Erythroblast (primary cell): Measurements from ENCODE around the gene STUB1.

ENCODE experiments used
- GATA1 ChIP-seq: IDR thresholded peaks from 2 replicates; pipeline ENCODE4 v1.6.1; 2011; ENCODE audit warnings: low read depth, mild to moderate bottlenecking, control low read depth, low read length, moderate library complexity
- POLR2A ChIP-seq: IDR thresholded peaks from 2 replicates; pipeline ENCODE4 v1.6.1; 2011; ENCODE audit warnings: mild to moderate bottlenecking, low read length

DNA sequence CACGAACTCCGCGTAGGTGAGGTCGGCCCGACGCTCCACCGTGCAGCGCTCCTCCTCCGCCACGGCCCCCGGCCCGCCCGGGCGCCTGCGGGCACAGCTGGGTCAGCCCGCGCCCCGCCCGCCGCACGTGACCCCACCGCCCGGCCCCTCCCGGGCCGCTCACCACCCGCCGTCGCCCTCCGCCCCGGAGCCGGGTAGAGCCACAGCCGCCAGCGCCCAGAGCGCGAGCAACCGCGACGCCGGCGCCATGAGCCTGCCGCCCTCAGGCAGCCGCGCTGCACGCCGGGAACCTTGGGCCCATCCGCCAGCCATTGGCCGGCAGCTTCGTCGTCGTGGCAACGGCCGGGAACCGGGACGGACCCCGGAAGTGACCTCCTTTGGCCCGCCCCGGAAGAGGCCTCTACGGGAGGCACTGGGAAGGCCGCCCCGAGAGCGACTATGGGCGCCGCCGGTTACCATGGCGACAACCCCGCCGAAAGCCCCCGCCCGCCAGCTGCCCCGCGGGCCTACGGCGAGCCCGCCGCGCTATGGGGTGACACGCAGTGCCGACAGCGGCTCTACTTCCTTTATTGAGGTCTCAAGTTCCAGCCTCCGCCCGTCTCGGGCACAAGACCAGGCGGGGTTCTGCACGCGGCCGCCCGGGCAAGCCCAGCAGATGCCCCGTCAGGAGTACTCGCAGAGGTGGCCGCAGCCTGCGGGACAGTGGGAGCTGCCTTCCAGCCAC is 4.0 kb downstream of the STUB1 start, which contains the start of gene JMJD8:
- TF ChIP-seq POLR2A (peak; percentile 69), GATA1 (no peak)
